LNCaP clone FGC (cell line): ENCODE measurements around the gene ARHGAP4.

ENCODE experiments used
- DNase-seq: peaks from one replicate; pipeline ENCODE4 v3.0.0-alpha.2; 2011; ENCODE audit warnings: low read depth
- H3K4me3 ChIP-seq: 2 replicates; pipeline ENCODE4 v1.5.1; 2011; ENCODE audit warnings: mild to moderate bottlenecking, low read depth, low read length, control low read depth
- TF ChIP-seq, protein P1 (sequence below): IDR thresholded peaks from 2 replicates; pipeline ENCODE4 v1.5.1; 2012; ENCODE audit warnings: mild to moderate bottlenecking; ENCODE audit not compliant: control insufficient read depth, insufficient read depth; ENCODE audit errors: extremely low read depth

Gene ARHGAP4

DNA sequence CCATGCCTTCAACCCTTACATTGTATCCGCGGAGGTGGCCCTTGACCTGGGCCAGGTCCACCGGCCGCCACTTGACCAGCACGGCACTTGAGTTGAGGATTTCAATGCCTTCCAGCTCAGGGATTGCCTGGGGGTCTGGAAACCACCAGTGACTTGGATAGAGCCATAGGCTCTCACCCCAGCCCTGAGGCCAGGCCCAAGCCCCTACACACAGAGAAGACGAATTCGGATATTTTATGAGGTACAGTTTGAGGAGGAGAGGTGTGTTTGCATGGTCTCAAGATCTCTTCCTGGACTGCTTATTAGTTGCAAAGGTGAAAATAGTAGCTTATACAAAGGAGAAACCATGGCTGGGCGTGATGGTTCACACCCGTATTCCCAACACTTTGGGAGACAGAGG is 60.4 kb downstream of the ARHGAP4 start:
- H3K4me3 ChIP-seq = no peak overlapping the region
- TF ChIP-seq, protein P1, sequence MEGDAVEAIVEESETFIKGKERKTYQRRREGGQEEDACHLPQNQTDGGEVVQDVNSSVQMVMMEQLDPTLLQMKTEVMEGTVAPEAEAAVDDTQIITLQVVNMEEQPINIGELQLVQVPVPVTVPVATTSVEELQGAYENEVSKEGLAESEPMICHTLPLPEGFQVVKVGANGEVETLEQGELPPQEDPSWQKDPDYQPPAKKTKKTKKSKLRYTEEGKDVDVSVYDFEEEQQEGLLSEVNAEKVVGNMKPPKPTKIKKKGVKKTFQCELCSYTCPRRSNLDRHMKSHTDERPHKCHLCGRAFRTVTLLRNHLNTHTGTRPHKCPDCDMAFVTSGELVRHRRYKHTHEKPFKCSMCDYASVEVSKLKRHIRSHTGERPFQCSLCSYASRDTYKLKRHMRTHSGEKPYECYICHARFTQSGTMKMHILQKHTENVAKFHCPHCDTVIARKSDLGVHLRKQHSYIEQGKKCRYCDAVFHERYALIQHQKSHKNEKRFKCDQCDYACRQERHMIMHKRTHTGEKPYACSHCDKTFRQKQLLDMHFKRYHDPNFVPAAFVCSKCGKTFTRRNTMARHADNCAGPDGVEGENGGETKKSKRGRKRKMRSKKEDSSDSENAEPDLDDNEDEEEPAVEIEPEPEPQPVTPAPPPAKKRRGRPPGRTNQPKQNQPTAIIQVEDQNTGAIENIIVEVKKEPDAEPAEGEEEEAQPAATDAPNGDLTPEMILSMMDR = no peak
- no peak for DNase-seq

DNA sequence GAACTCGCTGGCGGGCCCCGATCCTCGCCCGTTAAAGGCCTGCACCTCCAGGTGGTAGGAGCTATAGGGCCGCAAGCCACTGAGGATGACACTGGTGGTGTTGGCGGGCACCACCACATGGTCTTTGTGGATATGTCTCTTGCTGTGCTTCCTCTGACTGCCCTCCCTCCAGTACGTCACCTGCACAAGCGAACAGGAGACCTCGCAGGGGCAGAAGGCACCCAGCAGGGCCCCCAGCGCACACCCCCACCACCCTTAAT is 60.8 kb downstream of the ARHGAP4 start:
- TF ChIP-seq, protein P1 = no peak
- no peak for DNase-seq
- H3K4me3 ChIP-seq = no peak overlapping the region

DNA sequence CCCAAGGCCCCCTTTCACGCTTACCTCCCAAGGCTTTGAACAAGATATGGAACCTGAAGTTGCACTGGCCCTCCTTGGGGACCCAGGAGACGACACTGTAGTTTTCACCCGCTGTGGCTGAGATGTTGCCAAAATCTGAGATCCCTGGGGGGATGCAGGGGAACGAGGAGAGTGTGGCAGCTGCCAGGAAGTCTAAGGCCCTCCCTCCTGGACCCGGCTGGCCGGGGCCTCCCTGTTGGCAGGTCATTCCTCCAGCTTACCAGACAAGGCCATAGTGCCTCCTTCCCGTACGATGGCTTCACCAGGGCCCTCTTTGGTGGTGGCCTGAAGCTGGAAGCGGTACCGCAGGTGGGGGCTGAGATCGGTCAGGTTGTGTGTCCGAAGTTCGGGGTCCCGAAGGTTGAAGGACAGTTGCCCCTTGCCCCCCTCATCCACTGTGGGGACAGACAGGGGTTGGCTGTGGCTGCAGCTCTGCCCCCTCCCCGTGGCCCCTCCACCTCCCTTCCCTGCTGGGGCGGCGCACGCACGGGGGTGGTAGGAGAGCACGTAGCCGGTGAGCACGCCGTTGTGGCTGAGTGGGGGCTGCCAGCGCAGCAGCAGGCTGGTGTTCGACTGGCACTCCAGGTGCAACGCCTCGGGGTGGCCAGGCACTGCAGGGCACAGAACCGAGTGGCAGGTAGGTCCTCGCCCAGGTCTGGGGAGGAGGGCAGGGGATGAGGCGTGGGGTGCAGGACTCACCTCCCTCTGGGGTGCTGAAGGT is 61.3 kb downstream of the ARHGAP4 start:
- H3K4me3 ChIP-seq = no peak overlapping the region
- TF ChIP-seq, protein P1 = no peak
- no peak for DNase-seq

DNA sequence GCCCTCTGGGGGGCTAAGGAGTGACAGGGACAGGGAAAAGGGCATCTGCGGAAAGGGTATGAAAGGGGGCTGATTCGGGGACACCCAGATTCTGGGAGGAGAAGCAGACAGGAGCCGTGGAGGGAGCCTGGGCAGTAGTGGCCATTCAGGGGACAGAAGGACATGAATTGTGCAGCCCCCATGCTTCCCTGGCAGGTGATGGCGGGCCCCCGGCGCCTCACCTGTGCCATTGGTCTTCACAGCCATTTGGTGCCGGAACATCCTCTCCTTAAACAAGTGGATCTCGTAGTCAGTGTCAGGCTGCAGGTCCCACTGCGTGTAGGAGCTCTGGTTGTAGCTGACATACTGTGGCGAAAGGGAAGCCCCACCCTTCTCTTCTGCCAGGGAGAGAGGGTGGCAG is 62.0 kb downstream of the ARHGAP4 start:
- DNase-seq = no peak
- TF ChIP-seq, protein P1 = no peak

DNA sequence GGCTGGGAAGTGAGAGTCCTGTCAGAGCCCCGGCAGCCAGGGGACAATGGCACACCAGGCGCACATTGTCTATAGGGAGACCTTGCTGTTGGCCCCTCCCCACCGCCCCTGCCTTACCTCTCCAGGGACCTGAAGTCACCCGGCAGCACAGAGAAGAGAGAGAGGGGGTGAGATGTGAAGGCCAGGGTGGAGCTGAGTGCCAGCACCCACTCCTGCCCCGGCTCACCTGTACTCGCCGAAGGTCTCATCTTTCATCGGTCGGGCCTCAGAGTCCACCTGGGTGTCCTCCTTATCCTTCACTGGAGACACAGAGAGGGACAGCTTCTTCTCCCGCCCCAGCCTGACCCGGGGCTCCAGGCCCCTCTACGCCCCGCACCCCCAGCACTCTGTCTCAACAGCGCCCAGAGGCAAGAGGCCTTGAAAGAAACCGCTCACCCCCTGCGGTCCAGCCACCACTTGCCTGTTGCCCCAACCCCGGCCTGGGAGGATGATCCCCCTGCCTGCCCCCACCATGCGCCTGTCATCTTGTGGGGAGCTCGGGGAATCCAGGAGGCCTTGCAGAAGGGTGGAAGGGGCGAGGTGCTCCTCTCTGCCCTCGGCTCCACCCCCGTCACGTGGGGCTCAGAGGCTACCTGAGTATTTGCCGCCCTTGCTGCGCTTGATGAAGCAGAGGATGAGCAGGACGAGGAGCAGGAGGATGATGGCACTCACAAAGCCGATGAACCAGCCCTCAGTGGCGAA is 62.6 kb downstream of the ARHGAP4 start:
- H3K4me3 ChIP-seq = no peak overlapping the region
- DNase-seq = no peak
- TF ChIP-seq, protein P1 = no peak

More for the DNA sequence above, 62.0 kb downstream of the ARHGAP4 start:
- H3K4me3 ChIP-seq = no peak overlapping the region

DNA sequence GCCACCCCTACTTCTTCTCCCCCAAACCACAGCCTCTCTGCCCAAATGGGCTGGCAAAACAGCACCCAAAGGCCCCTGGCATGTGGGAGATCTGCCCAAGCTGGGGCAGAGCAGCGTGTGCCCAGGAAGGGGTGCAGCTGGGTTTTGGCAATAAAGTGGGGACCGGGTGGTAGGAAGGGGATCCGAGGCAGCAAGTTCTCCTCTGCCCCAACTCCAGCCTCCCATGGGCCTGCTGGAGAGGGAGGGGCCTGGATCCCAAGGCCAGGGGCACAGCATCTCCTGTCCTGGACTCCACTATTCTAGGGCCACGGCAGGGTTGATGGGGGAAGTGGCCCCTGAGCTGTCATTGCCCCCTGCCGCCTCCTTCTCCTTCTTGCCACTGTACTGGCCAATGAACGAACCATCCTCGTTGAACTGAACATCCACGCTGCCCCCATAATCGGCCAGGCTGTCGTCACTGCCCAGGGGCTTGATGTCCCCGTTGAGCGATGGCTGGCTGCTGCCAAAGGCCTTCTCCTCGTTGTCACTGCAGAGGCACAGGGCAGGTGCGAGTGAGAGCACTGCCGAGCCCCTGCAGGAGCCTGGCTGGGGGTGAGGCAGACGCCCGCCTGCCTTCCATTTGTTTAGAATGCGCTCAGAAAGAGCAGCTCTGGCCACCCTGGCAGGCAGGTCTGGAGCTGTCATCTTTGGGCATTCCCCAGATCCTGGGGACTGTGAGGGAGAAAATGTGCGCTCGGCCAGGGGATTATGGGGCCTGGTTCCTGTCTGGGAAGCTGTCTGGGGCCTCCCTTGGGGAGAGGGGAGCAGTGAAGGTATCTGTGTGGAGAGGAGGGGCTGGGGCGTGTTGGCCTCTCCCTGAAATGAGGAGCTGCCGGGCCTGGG is 63.5 kb downstream of the ARHGAP4 start:
- DNase-seq = no peak
- no peak overlapping the region for H3K4me3 ChIP-seq
- TF ChIP-seq, protein P1 = no peak
